HEK293 (cell line): ENCODE measurements around the gene KRTCAP2.

Source experiments
- CTCF ChIA-PET: fragments of 350-600 bp; formaldehyde crosslinking; extraction: SDS; loops from one replicate; lab custom pipeline; 2021; ENCODE audit warnings: antibody characterized with exemption; lab: Yijun Ruan, JAX
- POLR2A ChIA-PET: fragments of 300-600 bp; formaldehyde crosslinking; extraction: SDS; loops from one replicate; lab custom pipeline; 2020; ENCODE audit warnings: antibody characterized with exemption, inconsistent platforms; lab: Yijun Ruan, JAX
- H3K27ac ChIP-seq: fragments of 200-500 bp; sonication (Bioruptor generic); 2 replicates; pipeline ENCODE4 v1.5.1; 2014; ENCODE audit warnings: low read depth, low read length, control low read depth, inconsistent platforms; ENCODE audit errors: extremely low read depth
- H3K36me3 ChIP-seq, 2 experiments: fragments of 200-500 bp in 1 of 2; sonication (Bioruptor generic) in 1 of 2; 1 replicate in 1 of 2; 2 replicates in 1 of 2; pipeline ENCODE4 v1.5.1; 2014 to 2017; ENCODE audit warnings: inconsistent platforms in 2 of 2, low read length in 2 of 2; ENCODE audit not compliant: control insufficient read depth in 2 of 2, insufficient read depth in 1 of 2
- H3K4me1 ChIP-seq: fragments of 200-500 bp; sonication (Bioruptor generic); 2 replicates; pipeline ENCODE4 v1.5.1; 2014; ENCODE audit warnings: mild to moderate bottlenecking, low read length, inconsistent platforms; ENCODE audit not compliant: control insufficient read depth, insufficient read depth
- H3K4me3 ChIP-seq: 2 replicates; pipeline ENCODE4 v1.5.1; 2011; ENCODE audit warnings: low read depth, mild to moderate bottlenecking, control low read depth, low read length, moderate library complexity
- H3K9me3 ChIP-seq: fragments of 200-500 bp; sonication (Bioruptor generic); 2 replicates; pipeline ENCODE4 v1.5.1; 2014; ENCODE audit warnings: low read depth, low read length, inconsistent platforms; ENCODE audit not compliant: control insufficient read depth, insufficient read depth
- GLIS1 ChIP-seq: fragments of 450-650 bp; formaldehyde crosslinking; IDR thresholded peaks from 2 replicates; pipeline ENCODE4 v1.5.1; 2016; ENCODE audit warnings: missing biosample characterization, missing genetic modification characterization
- HIC1 ChIP-seq: fragments of 450-650 bp; formaldehyde crosslinking; IDR thresholded peaks from 2 replicates; pipeline ENCODE4 v1.5.1; 2016; ENCODE audit warnings: missing biosample characterization, missing genetic modification characterization
- KLF10 ChIP-seq: fragments of 450-650 bp; IDR thresholded peaks from 2 replicates; pipeline ENCODE4 v1.5.1; 2018; ENCODE audit warnings: missing biosample characterization, mild to moderate bottlenecking, missing genetic modification characterization
- KLF7 ChIP-seq: fragments of 450-650 bp; formaldehyde crosslinking; IDR thresholded peaks from 2 replicates; pipeline ENCODE4 v1.5.1; 2016; ENCODE audit warnings: missing biosample characterization, missing genetic modification characterization, borderline replicate concordance
- KLF8 ChIP-seq: fragments of 450-650 bp; formaldehyde crosslinking; IDR thresholded peaks from 2 replicates; pipeline ENCODE4 v1.5.1; 2016; ENCODE audit warnings: missing biosample characterization, missing genetic modification characterization
- KLF9 ChIP-seq: fragments of 450-650 bp; formaldehyde crosslinking; IDR thresholded peaks from 2 replicates; pipeline ENCODE4 v1.5.1; 2016; ENCODE audit warnings: missing biosample characterization, missing genetic modification characterization, low read depth
- SCRT2 ChIP-seq: fragments of 450-650 bp; formaldehyde crosslinking; IDR thresholded peaks from 2 replicates; pipeline ENCODE4 v1.5.1; 2016; ENCODE audit warnings: missing biosample characterization, missing genetic modification characterization
- SP7 ChIP-seq: fragments of 450-650 bp; formaldehyde crosslinking; IDR thresholded peaks from 2 replicates; pipeline ENCODE4 v1.5.1; 2016; ENCODE audit warnings: missing biosample characterization, missing genetic modification characterization
- YY2 ChIP-seq: fragments of 450-650 bp; formaldehyde crosslinking; IDR thresholded peaks from 2 replicates; pipeline ENCODE4 v1.5.1; 2016; ENCODE audit warnings: missing biosample characterization, missing genetic modification characterization
- ZBTB1 ChIP-seq: fragments of 450-650 bp; formaldehyde crosslinking; IDR thresholded peaks from 2 replicates; pipeline ENCODE4 v1.5.1; 2016; ENCODE audit warnings: missing biosample characterization, missing genetic modification characterization
- ZBTB10 ChIP-seq: fragments of 450-650 bp; formaldehyde crosslinking; IDR thresholded peaks from 2 replicates; pipeline ENCODE4 v1.5.1; 2016; ENCODE audit warnings: missing biosample characterization, missing genetic modification characterization
- ZBTB6 ChIP-seq: fragments of 450-650 bp; formaldehyde crosslinking; IDR thresholded peaks from 2 replicates; pipeline ENCODE4 v1.5.1; 2017; ENCODE audit warnings: missing biosample characterization, missing genetic modification characterization
- ZBTB8A ChIP-seq: fragments of 450-650 bp; formaldehyde crosslinking; IDR thresholded peaks from 2 replicates; pipeline ENCODE4 v1.5.1; 2016; ENCODE audit warnings: missing biosample characterization, missing genetic modification characterization
- ZNF138 ChIP-seq: fragments of 450-650 bp; formaldehyde crosslinking; IDR thresholded peaks from 2 replicates; pipeline ENCODE4 v1.5.1; 2016; ENCODE audit warnings: missing biosample characterization, missing genetic modification characterization, borderline replicate concordance
- ZNF146 ChIP-seq: fragments of 450-650 bp; formaldehyde crosslinking; IDR thresholded peaks from 2 replicates; pipeline ENCODE4 v1.5.1; 2016; ENCODE audit warnings: missing biosample characterization, missing genetic modification characterization
- ZNF24 ChIP-seq: fragments of 450-650 bp; formaldehyde crosslinking; IDR thresholded peaks from 2 replicates; pipeline ENCODE4 v1.5.1; 2016; ENCODE audit warnings: missing biosample characterization, missing genetic modification characterization
- ZNF311 ChIP-seq: fragments of 450-650 bp; formaldehyde crosslinking; IDR thresholded peaks from 2 replicates; pipeline ENCODE4 v1.5.1; 2017; ENCODE audit warnings: missing biosample characterization, missing genetic modification characterization, borderline replicate concordance
- ZNF335 ChIP-seq: fragments of 450-650 bp; formaldehyde crosslinking; conservative IDR thresholded peaks from 2 replicates; pipeline ENCODE4 v1.5.1; 2016; ENCODE audit warnings: missing biosample characterization, missing genetic modification characterization
- ZNF341 ChIP-seq: fragments of 450-650 bp; formaldehyde crosslinking; IDR thresholded peaks from 2 replicates; pipeline ENCODE4; 2016; ENCODE audit warnings: low read depth, missing biosample characterization, missing genetic modification characterization
- ZNF391 ChIP-seq: fragments of 450-650 bp; formaldehyde crosslinking; IDR thresholded peaks from 2 replicates; pipeline ENCODE4 v1.5.1; 2016; ENCODE audit warnings: low read depth, missing biosample characterization, missing genetic modification characterization, borderline replicate concordance
- ZNF558 ChIP-seq: fragments of 450-650 bp; formaldehyde crosslinking; IDR thresholded peaks from 2 replicates; pipeline ENCODE4 v1.5.1; 2016; ENCODE audit warnings: missing biosample characterization, missing genetic modification characterization
- ZNF600 ChIP-seq: fragments of 450-650 bp; formaldehyde crosslinking; IDR thresholded peaks from 2 replicates; pipeline ENCODE4 v1.5.1; 2016; ENCODE audit warnings: missing biosample characterization, missing genetic modification characterization
- ZNF610 ChIP-seq: fragments of 450-650 bp; formaldehyde crosslinking; IDR thresholded peaks from 2 replicates; pipeline ENCODE4 v1.5.1; 2016; ENCODE audit warnings: missing biosample characterization, missing genetic modification characterization, borderline replicate concordance
- ZNF654 ChIP-seq: fragments of 450-650 bp; formaldehyde crosslinking; IDR thresholded peaks from 2 replicates; pipeline ENCODE4 v1.5.1; 2016; ENCODE audit warnings: low read depth, missing biosample characterization, missing genetic modification characterization
- ZNF76 ChIP-seq: fragments of 450-650 bp; formaldehyde crosslinking; IDR thresholded peaks from 2 replicates; pipeline ENCODE4; 2016; ENCODE audit warnings: low read depth, missing biosample characterization, missing genetic modification characterization, borderline replicate concordance
- ZNF785 ChIP-seq: fragments of 450-650 bp; formaldehyde crosslinking; IDR thresholded peaks from 2 replicates; pipeline ENCODE4 v1.5.1; 2016; ENCODE audit warnings: missing biosample characterization, missing genetic modification characterization
- ZNF837 ChIP-seq: fragments of 450-650 bp; formaldehyde crosslinking; IDR thresholded peaks from 2 replicates; pipeline ENCODE4 v1.5.1; 2016; ENCODE audit warnings: missing biosample characterization, missing genetic modification characterization
- ZNF843 ChIP-seq: fragments of 450-650 bp; formaldehyde crosslinking; IDR thresholded peaks from 2 replicates; pipeline ENCODE4 v1.5.1; 2016; ENCODE audit warnings: missing biosample characterization, missing genetic modification characterization
- ZSCAN18 ChIP-seq: fragments of 450-650 bp; formaldehyde crosslinking; IDR thresholded peaks from 2 replicates; pipeline ENCODE4 v1.5.1; 2016; ENCODE audit warnings: missing biosample characterization, missing genetic modification characterization

Gene KRTCAP2

GRCh38 chr1:155173478-155174323 lies 597 bp upstream of the KRTCAP2 start, which contains the start of gene TRIM46:
Gene TRIM46, plus strand, starts transcription at chr1:155173849. Its CDS starts 118 bp downstream, at chr1:155173967.
- no peaks in the 10 kb centered on the region for H3K4me1 ChIP-seq
- H3K27ac ChIP-seq = peak within 1 kb of the TSS; percentile 52; the same call in 1 of the 2 replicates
- ChIA-PET CTCF (interaction anchor here (0.5 to 12.2 kb wide), 41 partner anchors 9 to 648 kb away, joined by 3 to 439 read pairs (median 5); partner anchors contain the start of genes DPM3, EFNA1, MTX1 and SLC50A1), POLR2A (interaction anchor here (0.7 to 3.1 kb wide), 20 partner anchors 9 to 436 kb away, joined by 3 to 17 read pairs (median 5); partner anchors contain the start of genes ADAM15, EFNA1, SCAMP3 and SLC50A1)
- H3K4me3 ChIP-seq = peak within 1 kb of the TSS; percentile 70
- H3K9me3 ChIP-seq = no peaks in the 10 kb centered on the region
- H3K36me3 ChIP-seq = peaks cover 5 to 27% of the 10 kb centered on the region in 2 experiments; a peak in 2 of 3 replicates
- no peak for TF ChIP-seq ZNF654 (tag by site-specific recombination)
- TF ChIP-seq KLF10 (tag by site-specific recombination) = peak; percentile 40
- 0 out of 2 replicates have a peak, but pooled peaks have one; percentile 30 for TF ChIP-seq ZNF76 (tag by site-specific recombination)
- peak; percentile 98 for TF ChIP-seq GLIS1 (tag by site-specific recombination)
- TF ChIP-seq ZNF146 (tag by site-specific recombination) = peak; percentile 22; the same call in 1 of the 2 replicates
- no peak for TF ChIP-seq ZNF138 (tag by site-specific recombination)
- peak; percentile 56 for TF ChIP-seq SP7 (tag by site-specific recombination)
- TF ChIP-seq ZNF391 = 0 out of 2 replicates have a peak, but pooled peaks have one; percentile 35
- TF ChIP-seq ZBTB10 (tag by site-specific recombination) = peak; percentile 81; the same call in 1 of the 2 replicates
- TF ChIP-seq ZNF610 (tag by site-specific recombination) = peak; percentile 18; the same call in 1 of the 2 replicates
- peak; percentile 90 for TF ChIP-seq ZNF335 (tag by site-specific recombination)
- TF ChIP-seq ZNF785 (tag by site-specific recombination) = no peak
- 0 out of 2 replicates have a peak, but pooled peaks have one; percentile 24 for TF ChIP-seq KLF9 (tag by site-specific recombination)
- TF ChIP-seq ZNF311 (tag by site-specific recombination) = no peak
- peak; percentile 96 for TF ChIP-seq ZBTB8A
- peak; percentile 95; the same call in 1 of the 2 replicates for TF ChIP-seq KLF7 (tag by site-specific recombination)
- peak; percentile 65; the same call in 1 of the 2 replicates for TF ChIP-seq HIC1 (tag by site-specific recombination)
- peak; percentile 21; the same call in 1 of the 2 replicates for TF ChIP-seq ZNF837 (tag by site-specific recombination)
- TF ChIP-seq SCRT2 (tag by site-specific recombination) = peak; percentile 80
- TF ChIP-seq ZNF600 (tag by site-specific recombination) = peak; percentile 100
- peak; percentile 41; the same call in 1 of the 2 replicates for TF ChIP-seq ZNF24 (tag by site-specific recombination)
- peak; percentile 9 for TF ChIP-seq KLF8 (tag by site-specific recombination)
- 0 out of 2 replicates have a peak, but pooled peaks have one; percentile 40 for TF ChIP-seq ZSCAN18 (tag by site-specific recombination)
- 0 out of 2 replicates have a peak, but pooled peaks have one; percentile 36 for TF ChIP-seq ZBTB1 (tag by site-specific recombination)
- peak; percentile 90 for TF ChIP-seq ZNF341
- peak; percentile 33; the same call in 1 of the 2 replicates for TF ChIP-seq YY2 (tag by site-specific recombination)
- 0 out of 2 replicates have a peak, but pooled peaks have one; percentile 22 for TF ChIP-seq ZBTB6 (tag by site-specific recombination)
- 0 out of 2 replicates have a peak, but pooled peaks have one; percentile 39 for TF ChIP-seq ZNF558
- peak; percentile 50 for TF ChIP-seq ZNF843 (tag by site-specific recombination)
